H1 (cell line): Measurements from ENCODE around the gene SLC25A45. TPM values are rescaled to one million over a fixed set of nuclear protein-coding genes. Genes with fewer than 3 reads are reported as not detected.

Experiments
- CTCF ChIA-PET: fragments of 300-600 bp; sonication (Branson Sonifier 250); formaldehyde crosslinking; loops from one replicate; lab custom pipeline; 2021; ENCODE audit not compliant: partially characterized antibody; lab: Charles Lee
- POLR2A ChIA-PET: fragments of 300-600 bp; sonication (Branson Sonifier 250); formaldehyde crosslinking; loops from one replicate; lab custom pipeline; 2021; ENCODE audit warnings: inconsistent platforms; ENCODE audit not compliant: partially characterized antibody; lab: Charles Lee
- DNase-seq, 2 experiments: peaks; one replicate each; pipeline versions ENCODE4 v3.0.0 to v3.0.0-alpha.2; 2010 to 2022; ENCODE audit warnings: low spot score in 2 of 2, low read depth in 1 of 2, mixed read lengths in 1 of 2
- FAIRE-seq: peaks from 2 replicates; lab custom pipeline; 2011; peaks lifted over from hg19 to GRCh38; lab: Jason Lieb, UNC
- H2AFZ ChIP-seq: 2 replicates; pipeline ENCODE4 v1.8.1; 2012; ENCODE audit warnings: low read length, inconsistent platforms
- H2AK5ac ChIP-seq: 2 replicates; pipeline ENCODE4 v1.6.1; 2013; ENCODE audit warnings: low read depth, low read length
- H2BK120ac ChIP-seq: replicated peaks from 2 replicates; pipeline ENCODE3; 2013; ENCODE audit warnings: low read depth, low read length, inconsistent platforms
- H2BK12ac ChIP-seq: 2 replicates; pipeline ENCODE4 v1.6.1; 2013; ENCODE audit warnings: low read depth, low read length
- H2BK15ac ChIP-seq: 2 replicates; pipeline ENCODE4 v1.6.1; 2013; ENCODE audit warnings: low read length
- H2BK20ac ChIP-seq: 2 replicates; pipeline ENCODE4 v1.6.1; 2013; ENCODE audit warnings: low read length
- H2BK5ac ChIP-seq: 2 replicates; pipeline ENCODE4 v1.6.1; 2013; ENCODE audit warnings: low read depth, low read length
- H3K14ac ChIP-seq: 2 replicates; pipeline ENCODE4 v1.6.1; 2013; ENCODE audit warnings: inconsistent platforms; ENCODE audit not compliant: insufficient read length
- H3K18ac ChIP-seq: 2 replicates; pipeline ENCODE4 v1.6.1; 2013; ENCODE audit warnings: low read length; ENCODE audit errors: extremely low read depth
- H3K23ac ChIP-seq: 2 replicates; pipeline ENCODE4 v1.6.1; 2013; ENCODE audit warnings: inconsistent platforms; ENCODE audit not compliant: insufficient read length
- H3K23me2 ChIP-seq: 2 replicates; pipeline ENCODE4 v1.6.1; 2013; ENCODE audit warnings: low read depth, low read length
- H3K27ac ChIP-seq: 2 replicates; pipeline ENCODE4 v1.6.1; 2011; ENCODE audit warnings: low read depth, low read length, inconsistent platforms
- H3K27me3 ChIP-seq, 4 experiments: replicated peaks in 1 of 4; 1 replicate in 1 of 4; 2 replicates in 3 of 4; pipeline versions ENCODE4 v1.6.1 to v1.8.1; 2011 to 2013; ENCODE audit warnings: low read length in 3 of 4, mild to moderate bottlenecking in 3 of 4, inconsistent platforms in 2 of 4, mixed read lengths in 2 of 4, moderate library complexity in 1 of 4; ENCODE audit not compliant: control insufficient read depth in 3 of 4, insufficient read depth in 3 of 4; ENCODE audit errors: extremely low read depth in 1 of 4
- H3K36me3 ChIP-seq, 4 experiments: 2 replicates each; pipeline versions ENCODE4 v1.6.1 to v1.8.1; 2011 to 2013; ENCODE audit warnings: mild to moderate bottlenecking in 4 of 4, low read length in 3 of 4, moderate library complexity in 2 of 4, control low read depth in 1 of 4, inconsistent platforms in 1 of 4; ENCODE audit not compliant: insufficient read depth in 4 of 4, control insufficient read depth in 2 of 4
- H3K4ac ChIP-seq: replicated peaks from 2 replicates; pipeline ENCODE3; 2013; ENCODE audit warnings: low read length, low read depth, mixed read lengths, inconsistent platforms; ENCODE audit not compliant: insufficient read length
- H3K4me1 ChIP-seq, 4 experiments: replicated peaks in 1 of 4; 1 replicate in 1 of 4; 2 replicates in 3 of 4; pipeline versions ENCODE4 v1.6.1 to v1.8.1; 2011 to 2013; ENCODE audit warnings: low read length in 3 of 4, inconsistent platforms in 2 of 4, mixed read lengths in 1 of 4; ENCODE audit not compliant: insufficient read depth in 4 of 4, control insufficient read depth in 3 of 4
- H3K4me2 ChIP-seq, 2 experiments: 2 replicates each; pipeline versions ENCODE4 v1.6.1 to v1.8.1; 2011 to 2013; ENCODE audit warnings: low read depth in 2 of 2, low read length in 2 of 2, control low read depth in 1 of 2, inconsistent platforms in 1 of 2, mild to moderate bottlenecking in 1 of 2; ENCODE audit not compliant: insufficient read depth in 1 of 2
- H3K4me3 ChIP-seq, 4 experiments: fragments of 200-600, 300-600 bp in 1 of 4; sonication (generic), shearing (Covaris generic), sonication (Bioruptor Twin) in 1 of 4; 2 replicates each; pipeline versions ENCODE4 v1.5.1 to v1.8.1; 2011 to 2016; ENCODE audit warnings: low read length in 4 of 4, low read depth in 3 of 4, control low read depth in 2 of 4, inconsistent platforms in 2 of 4, mild to moderate bottlenecking in 2 of 4, mixed read lengths in 1 of 4, moderate library complexity in 1 of 4; ENCODE audit not compliant: insufficient read depth in 2 of 4; ENCODE audit errors: extremely low read depth in 1 of 4
- H3K56ac ChIP-seq: replicated peaks from 2 replicates; pipeline ENCODE3; 2013; ENCODE audit warnings: low read depth, mild to moderate bottlenecking, mixed read lengths, low read length, inconsistent platforms; ENCODE audit not compliant: insufficient read length
- H3K79me1 ChIP-seq: 2 replicates; pipeline ENCODE4 v1.6.1; 2013; ENCODE audit warnings: low read depth, low read length, control low read depth
- H3K79me2 ChIP-seq, 2 experiments: 2 replicates each; pipeline versions ENCODE4 v1.6.1 to v1.8.1; 2012 to 2013; ENCODE audit warnings: low read length in 2 of 2, mild to moderate bottlenecking in 2 of 2, inconsistent platforms in 1 of 2; ENCODE audit not compliant: insufficient read depth in 2 of 2, control insufficient read depth in 1 of 2
- H3K9ac ChIP-seq, 4 experiments: replicated peaks in 1 of 4; 1 replicate in 1 of 4; 2 replicates in 3 of 4; pipeline versions ENCODE4 v1.6.1 to v1.8.1; 2011 to 2013; ENCODE audit warnings: low read depth in 3 of 4, low read length in 3 of 4, control low read depth in 2 of 4, mild to moderate bottlenecking in 2 of 4, moderate library complexity in 2 of 4, inconsistent platforms in 1 of 4; ENCODE audit errors: extremely low read depth in 1 of 4
- H3K9me3 ChIP-seq, 2 experiments: 2 replicates each; pipeline versions ENCODE4 v1.6.1 to v1.8.1; 2012 to 2013; ENCODE audit warnings: mild to moderate bottlenecking in 2 of 2, moderate library complexity in 2 of 2, control low read depth in 1 of 2, inconsistent platforms in 1 of 2, low read depth in 1 of 2, low read length in 1 of 2, mixed read lengths in 1 of 2; ENCODE audit not compliant: insufficient read depth in 2 of 2
- H4K20me1 ChIP-seq, 2 experiments: replicated peaks in 1 of 2; 2 replicates each; pipeline versions ENCODE3 to v1.8.1; 2011 to 2013; ENCODE audit warnings: inconsistent platforms in 2 of 2, low read length in 2 of 2, mild to moderate bottlenecking in 1 of 2; ENCODE audit not compliant: insufficient read depth in 2 of 2, control insufficient read depth in 1 of 2
- H4K5ac ChIP-seq: 2 replicates; pipeline ENCODE4 v1.6.1; 2013; ENCODE audit warnings: low read length, low read depth, mixed read lengths, inconsistent platforms; ENCODE audit not compliant: insufficient read length
- H4K8ac ChIP-seq: 2 replicates; pipeline ENCODE4 v1.8.0; 2013; ENCODE audit warnings: mild to moderate bottlenecking, moderate library complexity, low read length, inconsistent platforms; ENCODE audit not compliant: insufficient read depth; ENCODE audit errors: extremely low read depth
- H4K91ac ChIP-seq: replicated peaks from 2 replicates; pipeline ENCODE3; 2013; ENCODE audit warnings: low read length, mixed read lengths, inconsistent platforms; ENCODE audit not compliant: insufficient read length
- CBX8 ChIP-seq: fragments of 300-800, 300-1000 bp; sonication (generic); IDR thresholded peaks from 2 replicates; pipeline ENCODE4 v1.7.1; 2016; ENCODE audit warnings: low read depth, low read length, borderline replicate concordance
- CHD1 ChIP-seq: IDR thresholded peaks from 2 replicates; pipeline ENCODE4 v1.6.1; 2012; ENCODE audit warnings: low read depth, low read length, improper control_type of control experiment
- CHD2 ChIP-seq: IDR thresholded peaks from 2 replicates; pipeline ENCODE4 v1.6.1; 2012; ENCODE audit warnings: low read length, improper control_type of control experiment
- JUND ChIP-seq: IDR thresholded peaks from 2 replicates; pipeline ENCODE4 v1.6.1; 2011; ENCODE audit warnings: mild to moderate bottlenecking, improper control_type of control experiment, low read length
- KDM1A ChIP-seq: fragments of 200-600, 300-600 bp; sonication (generic); IDR thresholded peaks from 2 replicates; pipeline ENCODE4 v1.7.1; 2016; ENCODE audit warnings: mild to moderate bottlenecking, low read length, borderline replicate concordance
- KDM5A ChIP-seq: fragments of 200-600 bp; IDR thresholded peaks from 2 replicates; pipeline ENCODE4 v1.7.1; 2012; ENCODE audit warnings: mild to moderate bottlenecking, low read length, inconsistent platforms, mixed read lengths
- POLR2A ChIP-seq, 2 experiments: IDR thresholded peaks; 1 replicate in 1 of 2; 2 replicates in 1 of 2; pipeline ENCODE4 v1.6.1; 2011; ENCODE audit warnings: low read depth in 2 of 2, low read length in 2 of 2, mild to moderate bottlenecking in 2 of 2; ENCODE audit errors: control extremely low read depth in 1 of 2
- POLR2AphosphoS5 ChIP-seq: IDR thresholded peaks from 2 replicates; pipeline ENCODE4 v1.6.1; 2011; ENCODE audit warnings: low read depth, low read length
- RAD21 ChIP-seq, 2 experiments: IDR thresholded peaks in 1 of 2; conservative IDR thresholded peaks in 1 of 2; 2 replicates each; pipeline ENCODE4 v1.6.1; 2011; ENCODE audit warnings: low read depth in 2 of 2, low read length in 2 of 2, improper control_type of control experiment in 1 of 2, inconsistent platforms in 1 of 2, mild to moderate bottlenecking in 1 of 2, moderate library complexity in 1 of 2
- TAF7 ChIP-seq: optimal IDR thresholded peaks from 2 replicates; pipeline ENCODE3; 2011; ENCODE audit warnings: low read depth, mild to moderate bottlenecking, inconsistent platforms, low read length, moderate library complexity, borderline replicate concordance
- WGBS, 2 experiments: shearing (Covaris generic) in 1 of 2; methylation state at CpG; one replicate each; pipeline versions ENCODE4 v1.1.6 to v1.1.7; 2013 to 2015; ENCODE audit warnings: low lambda C conversion rate in 2 of 2, mixed read lengths in 2 of 2, inconsistent platforms in 1 of 2, low coverage in 1 of 2, missing lambda C conversion rate in 1 of 2; ENCODE audit not compliant: insufficient replicate concordance in 2 of 2, insufficient coverage in 1 of 2, insufficient read length in 1 of 2; ENCODE audit errors: extremely low coverage in 1 of 2, missing lambda C conversion rate in 1 of 2; 5-methylcytosine and 5-hydroxymethylcytosine counted together
- polyA plus RNA-seq, 7 experiments: library from polyadenylated mRNA; depleted of rRNA in 3 of 7; stranded (reverse) in 5 of 7; unstranded in 2 of 7; fragments of >200 nt in 5 of 7; fragments of 200-250 nt in 2 of 7; gene quantifications; 1 replicate in 5 of 7; 2 replicates in 1 of 7; 4 replicates in 1 of 7; pipeline versions ENCODE4 v1.2.1 to v1.2.3, GENCODE V29; 2011 to 2013; ENCODE audit warnings: missing spikeins in 2 of 7, mixed read lengths in 2 of 7
- total RNA-seq: library from RNA; stranded (reverse); fragmentation: NEBNext Ultra II Directional; extraction: Animal tissue kit (Norgen Biotek cat#: 25700); gene quantifications from 2 replicates; pipeline ENCODE4 v1.2.1, GENCODE V29; 2021
- TF ChIP-seq, protein P1 (sequence below): IDR thresholded peaks from 2 replicates; pipeline ENCODE4 v1.6.1; 2012; ENCODE audit warnings: low read length, inconsistent platforms

The SLC25A45 gene
- total and polyA plus RNA-seq, 2 of the 8 experiments (the other 6 are each of a cell fraction or from before 2014, with no cell fraction given): 0.54 to 0.59 TPM

DNA sequence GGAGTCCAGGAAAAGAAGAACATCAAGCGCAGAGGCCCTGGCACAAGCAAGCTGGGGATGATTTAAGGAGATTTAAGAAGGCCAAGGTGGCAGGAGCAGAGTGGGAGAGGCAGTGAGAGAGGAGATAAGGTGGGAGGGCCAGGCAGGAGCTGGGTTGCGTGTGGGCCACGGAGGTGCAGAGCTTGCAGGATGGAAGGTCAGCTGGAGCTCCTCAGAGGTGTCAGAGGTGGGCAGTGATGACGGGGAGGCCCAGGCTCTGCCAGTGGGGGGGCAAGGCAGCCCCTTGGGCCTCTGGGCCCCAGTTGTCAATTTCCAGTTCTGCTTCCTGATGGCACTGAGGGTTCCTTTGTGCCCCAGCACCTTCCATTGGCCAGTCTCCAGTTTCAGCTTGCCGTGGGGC lies 10.5 kb upstream of the SLC25A45 start:
- Histone ChIP-seq H2BK15ac (no peak overlapping the region), H3K4me1 (peaks cover 0 to 14% (median 5%) of the 10 kb centered on the region in 4 experiments; a peak in 5 of 7 replicates), H3K4ac (no peak overlapping the region), H4K5ac (no peak overlapping the region), H3K27me3 (no peaks in the 10 kb centered on the region), H3K23ac (no peak overlapping the region), H4K20me1 (peaks cover 0 to 4% of the 10 kb centered on the region in 2 experiments), H3K79me1 (peaks cover 2% of the 10 kb centered on the region; the same call in 1 of the 2 replicates), H2BK120ac (no peak overlapping the region), H2AK5ac (no peak overlapping the region), H2BK5ac (no peak overlapping the region), H2AFZ (no peak overlapping the region), H4K8ac (no peak overlapping the region), H3K79me2 (no peaks in the 10 kb centered on the region), H3K4me3 (no peak overlapping the region), H3K56ac (no peak overlapping the region), H3K9ac (no peak overlapping the region), H2BK12ac (no peak overlapping the region), H3K36me3 (peaks cover 0 to 4% (median 0%) of the 10 kb centered on the region in 4 experiments; a peak in 2 of 8 replicates), H3K14ac (no peak overlapping the region), H3K4me2 (no peak overlapping the region), H3K27ac (no peak overlapping the region), H2BK20ac (no peak overlapping the region), H3K18ac (no peak overlapping the region), H3K23me2 (no peaks in the 10 kb centered on the region), H3K9me3 (no peaks in the 10 kb centered on the region), H4K91ac (no peak overlapping the region)
- CTCF ChIA-PET: interaction anchor here (0.7 to 4.5 kb wide), 9 partner anchors 13 to 201 kb away, joined by 3 to 29 read pairs (median 4); no protein-coding TSS in a partner anchor
- DNase-seq (no peak), FAIRE-seq (no peak)
- POLR2A ChIA-PET: interaction anchor here (0.9 to 17.0 kb wide), 4 partner anchors 9 to 110 kb away, joined by 3 to 202 read pairs (median 15); partner anchors contain the start of gene MALAT1
- WGBS, 2 experiments: 92% methylated on average over 5 of the region's 5 CpGs; no CpG with 5 or more reads in 1 of the 2 experiments
- TF ChIP-seq POLR2AphosphoS5 (no peak), CBX8 (no peak), RAD21 (IDR thresholded peaks at IDR 0.05 in 1 of 2, conservative IDR thresholded peaks at IDR 0.05 in 1 of 2; ENCODE audit: low read depth in 2 of 2, low read length in 2 of 2) (no peak), CHD1 (no peak), KDM5A (no peak), CHD2 (no peak), KDM1A (no peak), JUND (no peak), POLR2A (IDR thresholded peaks at IDR 0.05; ENCODE audit: control extremely low read depth in 1 of 2, low read depth in 2 of 2, low read length in 2 of 2) (no peak), TAF7 (no peak)
- TF ChIP-seq, protein P1, sequence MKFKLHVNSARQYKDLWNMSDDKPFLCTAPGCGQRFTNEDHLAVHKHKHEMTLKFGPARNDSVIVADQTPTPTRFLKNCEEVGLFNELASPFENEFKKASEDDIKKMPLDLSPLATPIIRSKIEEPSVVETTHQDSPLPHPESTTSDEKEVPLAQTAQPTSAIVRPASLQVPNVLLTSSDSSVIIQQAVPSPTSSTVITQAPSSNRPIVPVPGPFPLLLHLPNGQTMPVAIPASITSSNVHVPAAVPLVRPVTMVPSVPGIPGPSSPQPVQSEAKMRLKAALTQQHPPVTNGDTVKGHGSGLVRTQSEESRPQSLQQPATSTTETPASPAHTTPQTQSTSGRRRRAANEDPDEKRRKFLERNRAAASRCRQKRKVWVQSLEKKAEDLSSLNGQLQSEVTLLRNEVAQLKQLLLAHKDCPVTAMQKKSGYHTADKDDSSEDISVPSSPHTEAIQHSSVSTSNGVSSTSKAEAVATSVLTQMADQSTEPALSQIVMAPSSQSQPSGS: no peak
